Thyroid gland (tissue), 4 donors: ENCODE results near the gene ENOX1.

ENCODE experiments used
- CTCF ChIP-seq, 6 experiments: fragments of 200-600 bp in 3 of 6; fragments of 450-650 bp in 3 of 6; sonication (generic) in 3 of 6; IDR thresholded peaks; one replicate each; pipeline ENCODE4 v1.5.1; 2016 to 2019; ENCODE audit warnings: antibody characterized with exemption in 6 of 6, mild to moderate bottlenecking in 2 of 6, inconsistent platforms in 1 of 6, moderate library complexity in 1 of 6
- POLR2A ChIP-seq, 2 donors: fragments of 450-650 bp; IDR thresholded peaks; one replicate each; pipeline ENCODE4 v1.6.1; 2017; ENCODE audit warnings: antibody characterized with exemption in 2 of 2, mild to moderate bottlenecking in 2 of 2, moderate library complexity in 1 of 2

GRCh38 chr13:43246382-43246781 lies 540.4 kb downstream of the ENOX1 start:
- TF ChIP-seq CTCF (IDR thresholded peaks at IDR 0.05) (no peak), POLR2A (IDR thresholded peaks at IDR 0.05) (no peak)
